K562 treated with DMSO at 1 percent for 12 hours (cell line): ENCODE data around the gene PDSS1. TPM values are rescaled to one million over a fixed set of nuclear protein-coding genes. Genes with fewer than 3 reads are reported as not detected.

Source experiments
- total RNA-seq: library from RNA; unstranded; fragments of 300-600 nt; gene quantifications from 2 replicates; pipeline ENCODE4 v1.2.3, GENCODE V29; 2022; ENCODE audit not compliant: insufficient read depth

PDSS1 gene, protein sequence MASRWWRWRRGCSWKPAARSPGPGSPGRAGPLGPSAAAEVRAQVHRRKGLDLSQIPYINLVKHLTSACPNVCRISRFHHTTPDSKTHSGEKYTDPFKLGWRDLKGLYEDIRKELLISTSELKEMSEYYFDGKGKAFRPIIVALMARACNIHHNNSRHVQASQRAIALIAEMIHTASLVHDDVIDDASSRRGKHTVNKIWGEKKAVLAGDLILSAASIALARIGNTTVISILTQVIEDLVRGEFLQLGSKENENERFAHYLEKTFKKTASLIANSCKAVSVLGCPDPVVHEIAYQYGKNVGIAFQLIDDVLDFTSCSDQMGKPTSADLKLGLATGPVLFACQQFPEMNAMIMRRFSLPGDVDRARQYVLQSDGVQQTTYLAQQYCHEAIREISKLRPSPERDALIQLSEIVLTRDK
- total RNA-seq, result 7.3 and 8.8 TPM in 2 replicates

DNA sequence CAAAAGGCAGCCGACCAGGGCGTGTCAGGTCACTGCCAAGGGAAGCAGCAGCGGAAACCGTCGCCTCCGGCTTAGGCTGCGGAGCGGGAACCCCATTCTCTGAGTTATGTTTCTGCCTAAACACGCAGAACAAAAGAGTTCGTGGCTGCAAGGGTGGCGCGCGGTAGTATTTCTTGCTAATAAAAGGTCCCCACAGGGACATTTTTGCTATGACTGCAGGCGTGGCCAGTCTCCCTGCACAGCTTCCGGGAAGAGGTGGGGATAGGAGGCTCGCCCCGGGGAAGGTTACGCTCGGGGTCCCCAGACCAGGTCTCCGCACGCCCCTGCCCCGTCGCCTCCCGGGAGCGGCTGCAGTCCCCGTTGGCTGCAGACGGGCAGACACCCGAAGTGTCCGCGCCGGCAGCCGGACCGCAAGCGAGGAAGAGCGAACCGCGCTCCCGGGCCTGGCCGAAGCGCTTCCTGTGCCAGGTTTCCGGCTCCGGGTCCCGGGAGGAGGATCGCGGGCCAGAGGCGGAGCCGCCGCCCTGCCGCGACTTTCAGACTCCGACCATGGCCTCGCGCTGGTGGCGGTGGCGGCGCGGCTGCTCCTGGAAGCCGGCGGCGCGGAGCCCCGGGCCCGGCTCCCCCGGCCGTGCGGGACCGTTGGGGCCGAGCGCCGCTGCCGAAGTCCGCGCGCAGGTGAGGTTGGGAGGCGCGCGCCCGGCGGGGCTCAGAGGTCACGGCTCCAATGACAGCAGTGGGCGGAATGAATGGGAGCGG, at the start of gene PDSS1:
TSS of gene PDSS1 (plus strand) at position 539 of the 759 bp plus-strand sequence. CDS start at position 550, 11 bp downstream.

Other genes starting within 250 kb of the PDSS1 start
- gene ABI1, start 163.3 kb downstream of the PDSS1 start, total RNA-seq, result 13.8 and 35.8 TPM in 2 replicates